Measurements from ENCODE around the gene KLF11. TPM values are rescaled to one million over a fixed set of nuclear protein-coding genes. Genes with fewer than 3 reads are reported as not detected.

KLF11 gene
- total and polyA plus RNA-seq, 9 of the 15 experiments (the other 6 are each of a cell fraction or from before 2014, with no cell fraction given) = 2.1 to 13.4 (median 6.5) TPM

GRCh38 chr2:10043256-10043905, at the start of gene KLF11 (continued):
- no peak for TF ChIP-seq TSHZ1 (CRISPR knock-in tag; IDR thresholded peaks at IDR 0.05)
- no peak for TF ChIP-seq SOX6 (IDR thresholded peaks at IDR 0.05)
- TF ChIP-seq KDM1A (IDR thresholded peaks at IDR 0.05) = no peak
- no peak for TF ChIP-seq EP400 (IDR thresholded peaks at IDR 0.05)
- TF ChIP-seq ZNF263 (CRISPR knock-in tag; IDR thresholded peaks at IDR 0.05; ENCODE audit: borderline replicate concordance) = peak; percentile 78
- TF ChIP-seq ZNF449 (CRISPR knock-in tag; IDR thresholded peaks at IDR 0.05) = no peak
- TF ChIP-seq RBM14 (IDR thresholded peaks at IDR 0.05; ENCODE audit: borderline replicate concordance, insufficient read depth, low read depth, low read length) = no peak
- TF ChIP-seq THAP7 (CRISPR knock-in tag; IDR thresholded peaks at IDR 0.05) = no peak
- no peak for TF ChIP-seq FUS (optimal IDR thresholded peaks at IDR 0.05; ENCODE audit: low read depth, low read length)
- no peak for TF ChIP-seq CREB3L1 (IDR thresholded peaks at IDR 0.05; ENCODE audit: borderline replicate concordance, low read depth)
- no peak for TF ChIP-seq ZKSCAN1 (IDR thresholded peaks at IDR 0.05; ENCODE audit: low read depth, low read length)
- no peak for TF ChIP-seq HMG20A (CRISPR knock-in tag; conservative IDR thresholded peaks at IDR 0.05)
- TF ChIP-seq MCM7 (IDR thresholded peaks at IDR 0.05) = no peak
- no peak for TF ChIP-seq ZNF41 (CRISPR knock-in tag; conservative IDR thresholded peaks at IDR 0.05)
- TF ChIP-seq RFX1 (IDR thresholded peaks at IDR 0.05) = no peak
- TF ChIP-seq ZNF431 (CRISPR knock-in tag; IDR thresholded peaks at IDR 0.05) = peak; percentile 59; the same call in 1 of the 2 replicates
- no peak for TF ChIP-seq SRF (CRISPR knock-in tag; IDR thresholded peaks at IDR 0.05)
- no peak for TF ChIP-seq PTRF (tag; IDR thresholded peaks at IDR 0.05)
